Testis (tissue), 2 donors: Measurements from ENCODE around the gene APC2.

ENCODE experiments used
- POLR2A ChIP-seq: fragments of 450-650 bp; IDR thresholded peaks from one replicate; pipeline ENCODE4 v1.6.1; 2017; ENCODE audit warnings: antibody characterized with exemption, mild to moderate bottlenecking, moderate library complexity
- TF ChIP-seq, protein P1 (sequence below), 3 experiments: fragments of 450-650 bp in 2 of 3; fragments of 200-600 bp in 1 of 3; sonication (generic) in 1 of 3; IDR thresholded peaks; one replicate each; pipeline ENCODE4 v1.5.1; 2016 to 2019; ENCODE audit warnings: antibody characterized with exemption in 3 of 3, mild to moderate bottlenecking in 2 of 3, moderate library complexity in 1 of 3

DNA sequence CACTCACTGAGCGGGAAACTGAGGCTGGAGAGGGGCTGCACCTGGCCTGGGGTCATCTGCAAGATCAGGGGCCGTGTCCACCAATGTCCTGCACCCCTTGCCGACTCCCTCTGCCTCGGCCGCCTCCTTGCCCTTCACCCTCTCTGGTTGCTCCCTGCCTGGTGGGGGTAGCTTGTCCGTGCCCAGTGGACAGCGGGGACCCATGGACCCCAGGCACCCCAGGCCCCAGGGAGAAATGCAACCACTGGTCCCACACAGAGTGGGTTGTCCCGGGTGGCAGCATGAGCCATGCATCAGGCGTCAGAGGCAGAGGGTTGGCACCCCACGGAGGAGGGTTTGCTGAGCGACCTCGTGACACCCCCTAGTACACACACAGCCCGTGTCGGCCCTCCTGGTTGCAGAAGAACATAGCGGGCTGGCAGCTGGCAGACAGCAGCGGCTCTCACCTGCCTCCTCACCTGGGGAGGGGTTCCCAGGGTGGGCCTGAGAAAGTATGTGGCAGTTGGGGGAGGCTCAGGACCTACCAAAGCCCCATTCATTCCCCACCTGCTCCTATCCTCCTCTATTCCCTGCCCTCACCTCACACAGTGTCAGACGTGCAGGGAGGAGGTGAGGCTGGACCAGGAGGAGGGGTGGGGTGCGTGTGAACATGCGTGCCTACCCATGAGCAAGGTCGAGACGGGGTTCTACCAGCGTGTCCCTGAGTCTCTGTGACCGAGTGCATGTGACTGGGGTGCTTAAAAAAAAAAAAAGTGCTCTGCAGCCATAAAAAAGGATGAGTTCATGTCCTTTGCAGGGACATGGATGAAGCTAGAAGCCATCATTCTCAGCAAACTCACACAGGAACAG lies 54.2 kb downstream of the APC2 start:
- TF ChIP-seq, protein P1, sequence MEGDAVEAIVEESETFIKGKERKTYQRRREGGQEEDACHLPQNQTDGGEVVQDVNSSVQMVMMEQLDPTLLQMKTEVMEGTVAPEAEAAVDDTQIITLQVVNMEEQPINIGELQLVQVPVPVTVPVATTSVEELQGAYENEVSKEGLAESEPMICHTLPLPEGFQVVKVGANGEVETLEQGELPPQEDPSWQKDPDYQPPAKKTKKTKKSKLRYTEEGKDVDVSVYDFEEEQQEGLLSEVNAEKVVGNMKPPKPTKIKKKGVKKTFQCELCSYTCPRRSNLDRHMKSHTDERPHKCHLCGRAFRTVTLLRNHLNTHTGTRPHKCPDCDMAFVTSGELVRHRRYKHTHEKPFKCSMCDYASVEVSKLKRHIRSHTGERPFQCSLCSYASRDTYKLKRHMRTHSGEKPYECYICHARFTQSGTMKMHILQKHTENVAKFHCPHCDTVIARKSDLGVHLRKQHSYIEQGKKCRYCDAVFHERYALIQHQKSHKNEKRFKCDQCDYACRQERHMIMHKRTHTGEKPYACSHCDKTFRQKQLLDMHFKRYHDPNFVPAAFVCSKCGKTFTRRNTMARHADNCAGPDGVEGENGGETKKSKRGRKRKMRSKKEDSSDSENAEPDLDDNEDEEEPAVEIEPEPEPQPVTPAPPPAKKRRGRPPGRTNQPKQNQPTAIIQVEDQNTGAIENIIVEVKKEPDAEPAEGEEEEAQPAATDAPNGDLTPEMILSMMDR (IDR thresholded peaks at IDR 0.05), result no peak
- TF ChIP-seq POLR2A, result no peak
